ENCODE data around the gene ZFP82. TPM values are rescaled to one million over a fixed set of nuclear protein-coding genes. Genes with fewer than 3 reads are reported as not detected.

The ZFP82 gene
- total RNA-seq, 1 donor from 2014 or later = 8.9 TPM

GRCh38 chr19:36392916-36393673, 25.3 kb downstream of the ZFP82 start:
- DNase-seq (ENCODE audit: low spot score) = no peak
- Mint-ChIP-seq H3K36me3 (ENCODE audit: low read depth) (peaks cover 60% of the 10 kb centered on the region), H3K9me3 (ENCODE audit: low read depth) (peaks cover 53% of the 10 kb centered on the region), H3K27me3 (ENCODE audit: low read depth) (no peaks in the 10 kb centered on the region), H3K4me1 (ENCODE audit: low read depth) (no peaks in the 10 kb centered on the region), H3K27ac (ENCODE audit: unreplicated experiment) (no peak overlapping the region), H3K4me3 (ENCODE audit: unreplicated experiment) (no peak overlapping the region)
- TF ChIP-seq, protein P1, sequence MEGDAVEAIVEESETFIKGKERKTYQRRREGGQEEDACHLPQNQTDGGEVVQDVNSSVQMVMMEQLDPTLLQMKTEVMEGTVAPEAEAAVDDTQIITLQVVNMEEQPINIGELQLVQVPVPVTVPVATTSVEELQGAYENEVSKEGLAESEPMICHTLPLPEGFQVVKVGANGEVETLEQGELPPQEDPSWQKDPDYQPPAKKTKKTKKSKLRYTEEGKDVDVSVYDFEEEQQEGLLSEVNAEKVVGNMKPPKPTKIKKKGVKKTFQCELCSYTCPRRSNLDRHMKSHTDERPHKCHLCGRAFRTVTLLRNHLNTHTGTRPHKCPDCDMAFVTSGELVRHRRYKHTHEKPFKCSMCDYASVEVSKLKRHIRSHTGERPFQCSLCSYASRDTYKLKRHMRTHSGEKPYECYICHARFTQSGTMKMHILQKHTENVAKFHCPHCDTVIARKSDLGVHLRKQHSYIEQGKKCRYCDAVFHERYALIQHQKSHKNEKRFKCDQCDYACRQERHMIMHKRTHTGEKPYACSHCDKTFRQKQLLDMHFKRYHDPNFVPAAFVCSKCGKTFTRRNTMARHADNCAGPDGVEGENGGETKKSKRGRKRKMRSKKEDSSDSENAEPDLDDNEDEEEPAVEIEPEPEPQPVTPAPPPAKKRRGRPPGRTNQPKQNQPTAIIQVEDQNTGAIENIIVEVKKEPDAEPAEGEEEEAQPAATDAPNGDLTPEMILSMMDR (IDR thresholded peaks at IDR 0.05) = no peak

GRCh38 chr19:36379510-36379819, 39.0 kb downstream of the ZFP82 start:
- H3K4me1 Mint-ChIP-seq (ENCODE audit: low read depth) = peaks cover 14% of the 10 kb centered on the region
- DNase-seq (ENCODE audit: low spot score) = no peak
- TF ChIP-seq, protein P1 (IDR thresholded peaks at IDR 0.05) = no peak
- peaks cover 2% of the 10 kb centered on the region for H3K36me3 Mint-ChIP-seq (ENCODE audit: low read depth)
- no peak overlapping the region for H3K27ac Mint-ChIP-seq (ENCODE audit: unreplicated experiment)
- H3K4me3 Mint-ChIP-seq (ENCODE audit: unreplicated experiment) = peak overlapping the region; percentile 94
- H3K9me3 Mint-ChIP-seq (ENCODE audit: low read depth) = peaks cover 9% of the 10 kb centered on the region
- no peaks in the 10 kb centered on the region for H3K27me3 Mint-ChIP-seq (ENCODE audit: low read depth)

- Mint-ChIP-seq H3K36me3 (ENCODE audit: low read depth) (peaks cover 2% of the 10 kb centered on the region), H3K27me3 (ENCODE audit: low read depth) (no peaks in the 10 kb centered on the region)
Measured at GRCh38 chr19:36378625-36379509, 39.6 kb downstream of the ZFP82 start, which contains the start of gene ZFP14. Gene ZFP14, minus strand, starts transcription at chr19:36379201. Its CDS starts 11,309 bp downstream, at chr19:36367892.

GRCh38 chr19:36377541-36378178, 40.8 kb downstream of the ZFP82 start:
- H3K36me3 Mint-ChIP-seq (ENCODE audit: low read depth) = peaks cover 4% of the 10 kb centered on the region
- H3K27ac Mint-ChIP-seq (ENCODE audit: unreplicated experiment) = peak overlapping the region; percentile 90
- TF ChIP-seq, protein P1 (IDR thresholded peaks at IDR 0.05) = no peak
- peak overlapping the region; percentile 94 for H3K4me3 Mint-ChIP-seq (ENCODE audit: unreplicated experiment)
- H3K9me3 Mint-ChIP-seq (ENCODE audit: low read depth) = peaks cover 6% of the 10 kb centered on the region
- H3K4me1 Mint-ChIP-seq (ENCODE audit: low read depth) = peaks cover 14% of the 10 kb centered on the region
- DNase-seq (ENCODE audit: low spot score) = no peak
- H3K27me3 Mint-ChIP-seq (ENCODE audit: low read depth) = no peaks in the 10 kb centered on the region

More at GRCh38 chr19:36378625-36379509, 39.6 kb downstream of the ZFP82 start, which contains the start of gene ZFP14:
- TF ChIP-seq, protein P1 (IDR thresholded peaks at IDR 0.05) = peak; percentile 65
- DNase-seq (ENCODE audit: low spot score) = peak; percentile 97
- Mint-ChIP-seq H3K9me3 (ENCODE audit: low read depth) (peaks cover 9% of the 10 kb centered on the region), H3K4me1 (ENCODE audit: low read depth) (peaks cover 14% of the 10 kb centered on the region), H3K27ac (ENCODE audit: unreplicated experiment) (peak within 1 kb of the TSS; percentile 90), H3K4me3 (ENCODE audit: unreplicated experiment) (peak within 1 kb of the TSS; percentile 94)
